ENCODE results near the gene ZDHHC1. TPM values are rescaled to one million over a fixed set of nuclear protein-coding genes. Genes with fewer than 3 reads are reported as not detected.

ZDHHC1 gene
- total RNA-seq, 4 donors from 2014 or later, result 7.5 to 26.7 (median 17.3) TPM

GRCh38 chr16:67449336-67449735 is 33.1 kb upstream of the ZDHHC1 start:
- H3K27ac ChIP-seq, result peak overlapping the region in 2 of 4 donors; percentile 14 to 20
- no peak for ATAC-seq
- 58 to 72% methylated on average over 2 of the region's 2 CpGs for WGBS, 2 donors (ENCODE audit: low coverage in 1 of 2)
- no peak overlapping the region for H3K4me3 ChIP-seq
- H3K4me1 ChIP-seq, result peaks cover 0 to 83% (median 46%) of the 10 kb centered on the region in 3 donors
- peaks cover 0 to 72% of the 10 kb centered on the region in 2 donors for H3K36me3 ChIP-seq
- H3K9me3 ChIP-seq, result no peaks in the 10 kb centered on the region
- no peaks in the 10 kb centered on the region for H3K27me3 ChIP-seq
- TF ChIP-seq POLR2AphosphoS5 (IDR thresholded peaks at IDR 0.05) (no peak), EP300 (IDR thresholded peaks at IDR 0.05) (no peak), POLR2A (IDR thresholded peaks at IDR 0.05) (no peak)
- TF ChIP-seq, protein P1, sequence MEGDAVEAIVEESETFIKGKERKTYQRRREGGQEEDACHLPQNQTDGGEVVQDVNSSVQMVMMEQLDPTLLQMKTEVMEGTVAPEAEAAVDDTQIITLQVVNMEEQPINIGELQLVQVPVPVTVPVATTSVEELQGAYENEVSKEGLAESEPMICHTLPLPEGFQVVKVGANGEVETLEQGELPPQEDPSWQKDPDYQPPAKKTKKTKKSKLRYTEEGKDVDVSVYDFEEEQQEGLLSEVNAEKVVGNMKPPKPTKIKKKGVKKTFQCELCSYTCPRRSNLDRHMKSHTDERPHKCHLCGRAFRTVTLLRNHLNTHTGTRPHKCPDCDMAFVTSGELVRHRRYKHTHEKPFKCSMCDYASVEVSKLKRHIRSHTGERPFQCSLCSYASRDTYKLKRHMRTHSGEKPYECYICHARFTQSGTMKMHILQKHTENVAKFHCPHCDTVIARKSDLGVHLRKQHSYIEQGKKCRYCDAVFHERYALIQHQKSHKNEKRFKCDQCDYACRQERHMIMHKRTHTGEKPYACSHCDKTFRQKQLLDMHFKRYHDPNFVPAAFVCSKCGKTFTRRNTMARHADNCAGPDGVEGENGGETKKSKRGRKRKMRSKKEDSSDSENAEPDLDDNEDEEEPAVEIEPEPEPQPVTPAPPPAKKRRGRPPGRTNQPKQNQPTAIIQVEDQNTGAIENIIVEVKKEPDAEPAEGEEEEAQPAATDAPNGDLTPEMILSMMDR (IDR thresholded peaks at IDR 0.05), result no peak

DNA sequence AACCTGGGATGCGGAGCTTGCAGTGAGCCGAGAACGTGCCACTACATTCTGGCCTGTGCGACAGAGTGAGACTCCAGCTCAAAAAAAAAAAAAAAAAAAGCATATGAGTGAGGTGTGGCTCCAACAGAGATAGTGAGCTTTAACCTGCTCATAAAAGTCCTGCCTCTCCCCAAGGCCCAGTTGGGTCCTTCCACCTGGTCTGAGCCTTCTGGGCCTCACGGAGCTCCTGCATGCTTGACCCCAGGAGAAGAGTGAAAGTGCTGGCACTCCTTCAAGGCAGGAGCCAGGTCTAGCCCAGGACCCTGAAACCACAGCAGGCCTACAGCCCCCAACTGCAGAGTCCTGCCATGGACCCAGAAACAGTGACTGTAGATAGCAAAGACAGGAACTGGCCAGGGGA is 32.3 kb upstream of the ZDHHC1 start:
- Histone ChIP-seq H3K4me3 (no peak overlapping the region), H3K27me3 (no peaks in the 10 kb centered on the region), H3K4me1 (peaks cover 0 to 91% (median 52%) of the 10 kb centered on the region in 3 donors), H3K36me3 (peaks cover 0 to 79% of the 10 kb centered on the region in 2 donors), H3K27ac (peak overlapping the region in 1 of 4 donors; percentile 20), H3K9me3 (no peaks in the 10 kb centered on the region)
- TF ChIP-seq, protein P1 (IDR thresholded peaks at IDR 0.05), result no peak
- no peak for TF ChIP-seq POLR2A (IDR thresholded peaks at IDR 0.05)
- no peak for TF ChIP-seq POLR2AphosphoS5 (IDR thresholded peaks at IDR 0.05)
- no peak for TF ChIP-seq EP300 (IDR thresholded peaks at IDR 0.05)
- ATAC-seq, result no peak
- 89 to 100% methylated on average over 3 of the region's 5 CpGs for WGBS, 2 donors (ENCODE audit: low coverage in 1 of 2)

- ATAC-seq, result no peak
- WGBS, 2 donors (ENCODE audit: low coverage in 1 of 2), result 100% methylated on average over 1 of the region's 6 CpGs; no CpG with 5 or more reads in 1 of the 2 donors
- no peak for TF ChIP-seq EP300 (IDR thresholded peaks at IDR 0.05)
- TF ChIP-seq, protein P1 (IDR thresholded peaks at IDR 0.05), result peak in 2 of 4 experiments; percentile 31 to 45
- Histone ChIP-seq H3K4me1 (peaks cover 0 to 98% (median 57%) of the 10 kb centered on the region in 3 donors), H3K36me3 (peaks cover 0 to 79% of the 10 kb centered on the region in 2 donors), H3K4me3 (no peak overlapping the region), H3K27ac (peak overlapping the region in 3 of 4 donors; percentile 34 to 63 (median 51)), H3K27me3 (no peaks in the 10 kb centered on the region), H3K9me3 (no peaks in the 10 kb centered on the region)
These were observed 31.3 kb upstream of the ZDHHC1 start for GRCh38 chr16:67447508-67448076.

GRCh38 chr16:67446968-67447507 is 30.8 kb upstream of the ZDHHC1 start:
- Histone ChIP-seq H3K36me3 (peaks cover 0 to 79% of the 10 kb centered on the region in 2 donors), H3K4me1 (peaks cover 0 to 98% (median 58%) of the 10 kb centered on the region in 3 donors), H3K27me3 (no peaks in the 10 kb centered on the region), H3K9me3 (no peaks in the 10 kb centered on the region), H3K27ac (peak overlapping the region in 3 of 4 donors; percentile 34 to 63 (median 51)), H3K4me3 (no peak overlapping the region)
- ATAC-seq, result no peak
- no peak for TF ChIP-seq POLR2AphosphoS5 (IDR thresholded peaks at IDR 0.05)
- no peak for TF ChIP-seq POLR2A (IDR thresholded peaks at IDR 0.05)
- no peak for TF ChIP-seq EP300 (IDR thresholded peaks at IDR 0.05)
- TF ChIP-seq, protein P1 (IDR thresholded peaks at IDR 0.05), result no peak
- WGBS, 2 donors (ENCODE audit: low coverage in 1 of 2), result 73 to 84% methylated on average over 3 to 5 of the region's 8 CpGs

Data from gastroesophageal sphincter (tissue), 4 donors.